ENCODE data around the gene SH3PXD2A. TPM values are rescaled to one million over a fixed set of nuclear protein-coding genes. Genes with fewer than 3 reads are reported as not detected.

Gene SH3PXD2A
- total RNA-seq, 1 donor from 2014 or later = 12.2 TPM

- no peaks in the 10 kb centered on the region for H3K27me3 ChIP-seq (ENCODE audit: control insufficient read depth, insufficient read depth, low read length)
- DNase-seq (ENCODE audit: low read depth) = no peak
- H3K4me3 ChIP-seq (ENCODE audit: low read depth, low read length) = no peak overlapping the region
- TF ChIP-seq CTCF (IDR thresholded peaks at IDR 0.05; ENCODE audit: insufficient read depth, low read length, poor library complexity, severe bottlenecking) = no peak
- no peaks in the 10 kb centered on the region for H3K36me3 ChIP-seq (ENCODE audit: control insufficient read depth, insufficient read depth, low read length)
These were observed 209.1 kb downstream of the SH3PXD2A start for GRCh38 chr10:103646304-103646703.

GRCh38 chr10:103645141-103646054 is 210.0 kb downstream of the SH3PXD2A start:
- DNase-seq (ENCODE audit: low read depth) = no peak
- no peak for TF ChIP-seq CTCF (IDR thresholded peaks at IDR 0.05; ENCODE audit: insufficient read depth, low read length, poor library complexity, severe bottlenecking)
- Histone ChIP-seq H3K4me3 (ENCODE audit: low read depth, low read length) (no peak overlapping the region), H3K36me3 (ENCODE audit: control insufficient read depth, insufficient read depth, low read length) (no peaks in the 10 kb centered on the region), H3K27me3 (ENCODE audit: control insufficient read depth, insufficient read depth, low read length) (no peaks in the 10 kb centered on the region)

- H3K27me3 ChIP-seq (ENCODE audit: control insufficient read depth, insufficient read depth, low read length) = no peaks in the 10 kb centered on the region
- H3K4me3 ChIP-seq (ENCODE audit: low read depth, low read length) = no peak overlapping the region
- H3K36me3 ChIP-seq (ENCODE audit: control insufficient read depth, insufficient read depth, low read length) = no peaks in the 10 kb centered on the region
- DNase-seq (ENCODE audit: low read depth) = no peak
- no peak for TF ChIP-seq CTCF (IDR thresholded peaks at IDR 0.05; ENCODE audit: insufficient read depth, low read length, poor library complexity, severe bottlenecking)
These were observed 212.0 kb downstream of the SH3PXD2A start for GRCh38 chr10:103643381-103643780.

- no peak for DNase-seq (ENCODE audit: low read depth)
- Histone ChIP-seq H3K36me3 (ENCODE audit: control insufficient read depth, insufficient read depth, low read length) (no peaks in the 10 kb centered on the region), H3K27me3 (ENCODE audit: control insufficient read depth, insufficient read depth, low read length) (no peaks in the 10 kb centered on the region), H3K4me3 (ENCODE audit: low read depth, low read length) (no peak overlapping the region)
- no peak for TF ChIP-seq CTCF (IDR thresholded peaks at IDR 0.05; ENCODE audit: insufficient read depth, low read length, poor library complexity, severe bottlenecking)
These were observed 214.1 kb downstream of the SH3PXD2A start for GRCh38 chr10:103641326-103641725.

- Histone ChIP-seq H3K36me3 (ENCODE audit: control insufficient read depth, insufficient read depth, low read length) (no peaks in the 10 kb centered on the region), H3K4me3 (ENCODE audit: low read depth, low read length) (no peak overlapping the region), H3K27me3 (ENCODE audit: control insufficient read depth, insufficient read depth, low read length) (no peaks in the 10 kb centered on the region)
- no peak for TF ChIP-seq CTCF (IDR thresholded peaks at IDR 0.05; ENCODE audit: insufficient read depth, low read length, poor library complexity, severe bottlenecking)
- no peak for DNase-seq (ENCODE audit: low read depth)
These were observed 214.8 kb downstream of the SH3PXD2A start for GRCh38 chr10:103640436-103641181.
